Stimulated activated CD4-positive, alpha-beta T cell treated with anti-CD3 and anti-CD28 coated beads, Interleukin-1b, Interleukin-23, amount 100 ng/mL, for 48 hours (primary cell): ENCODE data around the gene DNAI2.

Experiments used
- DNase-seq: peaks from one replicate; pipeline ENCODE4 v3.0.0-alpha.2; 2020

Gene DNAI2

GRCh38 chr17:74307984-74308773 is 34.1 kb downstream of the DNAI2 start:
- no peak for DNase-seq

DNA sequence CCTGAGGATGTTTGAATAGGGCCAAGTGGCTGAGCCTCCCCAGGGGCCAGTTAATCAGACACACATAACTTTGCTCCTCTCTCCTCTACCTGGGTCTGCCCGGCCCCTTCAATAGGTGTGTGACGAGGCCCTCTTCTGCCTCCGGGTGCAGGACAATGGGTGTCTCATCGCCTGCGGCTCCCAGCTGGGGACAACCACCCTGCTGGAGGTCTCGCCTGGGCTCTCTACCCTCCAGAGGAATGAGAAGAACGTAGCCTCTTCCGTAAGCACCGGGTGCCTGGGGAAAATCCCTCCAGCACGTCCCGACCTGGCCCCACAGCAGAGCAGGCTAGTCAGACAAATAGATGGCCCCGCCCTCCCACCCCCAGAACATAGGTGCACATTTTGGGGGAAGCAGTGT is 35.9 kb downstream of the DNAI2 start:
- no peak for DNase-seq

GRCh38 chr17:74314877-74315276 is 40.8 kb downstream of the DNAI2 start:
- DNase-seq = no peak

GRCh38 chr17:74316220-74316619 is 42.2 kb downstream of the DNAI2 start:
- DNase-seq = no peak

GRCh38 chr17:74317071-74317470 is 43.0 kb downstream of the DNAI2 start:
- DNase-seq = no peak

GRCh38 chr17:74318391-74318790 is 44.4 kb downstream of the DNAI2 start:
- DNase-seq = no peak

- DNase-seq = no peak
These were observed 50.5 kb downstream of the DNAI2 start for GRCh38 chr17:74324521-74324920.

DNA sequence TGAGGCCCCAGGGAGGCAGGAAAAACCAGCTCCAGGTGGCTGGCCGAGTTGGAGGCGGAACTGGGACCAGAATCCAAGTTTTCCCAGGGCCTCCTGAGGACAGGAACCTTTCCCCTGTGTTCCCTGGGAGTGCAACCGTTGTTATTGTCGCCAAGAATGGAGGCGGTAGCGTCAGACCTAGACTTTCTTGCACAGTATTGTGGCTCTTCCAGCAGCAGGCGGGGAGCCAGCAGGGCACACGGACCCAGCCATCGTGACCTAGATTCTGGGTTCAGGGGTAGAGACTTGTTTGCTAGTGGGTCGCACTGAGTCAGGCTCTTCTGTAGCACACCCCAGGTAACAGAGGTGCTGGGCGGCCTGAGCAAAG is 51.3 kb downstream of the DNAI2 start:
- no peak for DNase-seq

DNA sequence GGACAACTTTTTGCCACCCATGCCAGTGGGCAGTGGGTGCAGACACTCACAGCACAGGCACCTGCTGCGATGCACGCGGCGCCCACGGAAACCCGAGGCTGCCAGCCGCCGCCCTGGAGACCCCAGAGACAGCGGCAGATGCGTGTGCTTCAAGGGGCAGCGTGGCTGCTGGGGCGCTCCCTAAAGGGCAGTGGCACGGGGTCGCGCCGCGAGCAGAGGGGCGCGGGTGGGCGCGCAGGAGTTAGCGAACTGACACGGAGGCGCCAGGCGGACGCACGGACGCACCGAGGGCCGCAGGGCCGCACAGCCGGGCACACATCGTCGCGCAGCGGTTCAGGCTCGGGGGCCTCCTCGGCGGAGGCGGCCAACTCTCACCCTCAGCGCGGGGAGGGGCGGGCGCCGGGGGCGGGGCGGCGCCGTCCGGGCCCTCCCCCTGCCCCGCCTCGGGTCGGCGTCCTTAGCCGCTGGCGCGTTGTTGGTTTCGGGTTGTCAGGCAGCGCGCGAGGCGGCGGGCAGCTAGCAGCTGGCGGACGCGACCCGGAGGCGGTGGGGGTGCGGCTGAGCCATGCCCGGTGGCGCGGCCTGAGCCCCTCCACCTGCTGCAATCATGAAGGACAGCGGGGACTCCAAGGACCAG is 51.8 kb downstream of the DNAI2 start, which contains the start of gene KIF19:
TSS of gene KIF19 (plus strand) at position 484 of the 637 bp plus-strand sequence. CDS start at position 608, 124 bp downstream.
- peak; percentile 34 for DNase-seq

DNA sequence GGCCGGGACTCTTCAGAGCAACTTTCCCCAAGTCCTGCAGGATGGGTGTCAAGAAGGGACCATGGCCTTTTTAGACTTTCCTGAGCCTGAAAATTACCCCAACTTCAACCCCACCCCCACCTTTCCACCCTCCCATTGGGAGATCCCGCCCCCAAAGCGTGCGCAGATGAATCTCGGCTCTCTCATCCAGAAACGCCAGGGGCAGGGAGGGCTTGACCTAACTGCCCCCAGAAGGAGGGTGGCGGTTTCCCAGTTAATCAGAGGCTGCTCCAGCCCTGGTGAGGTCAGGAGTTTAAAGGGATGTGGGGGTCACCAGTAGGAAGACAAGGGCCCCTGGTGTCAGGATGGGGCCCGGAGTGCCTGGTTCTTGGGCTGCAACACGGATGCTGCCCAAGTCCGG is 52.5 kb downstream of the DNAI2 start:
- no peak for DNase-seq

DNA sequence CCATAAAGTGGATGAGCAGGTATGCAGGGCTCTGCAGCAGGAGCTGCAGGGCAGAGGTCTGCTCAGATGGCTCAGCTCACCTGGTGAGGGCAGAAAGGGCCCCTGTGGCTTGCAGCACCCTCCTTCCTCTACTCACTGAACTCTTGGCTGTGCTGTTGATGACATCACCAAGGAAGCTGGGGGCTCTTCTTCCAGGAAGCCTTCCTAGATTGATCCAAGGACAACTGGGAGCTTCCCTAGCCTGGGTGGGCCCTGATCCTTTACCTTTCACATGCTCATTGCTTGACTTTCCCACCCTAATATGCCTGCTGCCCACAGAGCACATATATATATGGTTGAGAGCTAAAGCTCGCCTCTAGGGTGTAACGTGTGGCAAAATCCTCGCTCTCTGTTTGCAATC is 54.5 kb downstream of the DNAI2 start:
- DNase-seq = no peak

GRCh38 chr17:74329378-74329777 is 55.3 kb downstream of the DNAI2 start:
- DNase-seq = no peak

DNA sequence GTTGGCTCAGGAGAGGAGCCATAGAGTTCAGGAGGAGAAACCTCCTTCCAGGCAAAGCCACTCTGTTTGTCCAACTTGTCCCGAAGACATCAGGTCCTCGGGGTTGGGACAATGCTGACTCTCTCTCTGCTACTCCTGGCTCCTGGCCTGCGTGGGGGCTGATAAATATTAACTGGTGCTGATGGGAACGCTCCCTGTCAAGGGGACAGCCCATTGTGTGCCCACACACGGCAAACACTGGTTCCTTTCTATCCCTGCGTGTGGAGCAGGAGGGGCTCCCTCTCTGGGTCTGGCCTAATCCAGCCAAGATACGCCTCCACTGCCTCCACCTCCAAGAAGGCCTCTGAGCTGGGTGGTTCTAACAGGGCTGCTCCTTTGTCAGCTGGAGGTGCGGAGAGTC is 56.4 kb downstream of the DNAI2 start:
- no peak for DNase-seq

GRCh38 chr17:74332017-74332650 is 58.1 kb downstream of the DNAI2 start:
- no peak for DNase-seq

DNA sequence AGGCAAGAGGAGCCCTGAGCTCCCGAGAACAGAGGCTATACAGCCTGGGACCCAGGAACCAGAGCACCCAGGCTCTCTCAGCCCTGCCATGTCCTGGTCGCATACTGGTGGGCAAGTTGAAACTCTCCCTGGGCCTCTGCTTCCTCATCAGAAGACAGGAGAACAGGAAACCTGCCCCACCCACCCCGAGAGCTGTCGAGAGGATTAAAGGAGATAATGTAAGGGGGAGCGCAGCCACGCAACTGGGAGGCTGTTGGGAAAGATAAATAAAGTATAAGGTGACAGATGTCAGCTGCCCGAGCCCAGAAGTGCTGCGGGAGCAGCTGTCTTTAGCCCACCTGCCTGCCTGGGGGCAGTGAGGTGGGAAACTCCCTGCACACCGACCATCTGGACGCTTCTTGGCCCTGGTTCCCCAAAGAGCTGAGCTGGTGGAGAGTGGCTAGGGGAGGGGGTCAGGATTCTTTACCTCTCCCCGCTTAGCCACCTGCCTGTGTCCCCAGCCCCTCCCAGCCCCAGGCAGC is 58.8 kb downstream of the DNAI2 start:
- DNase-seq = no peak

DNA sequence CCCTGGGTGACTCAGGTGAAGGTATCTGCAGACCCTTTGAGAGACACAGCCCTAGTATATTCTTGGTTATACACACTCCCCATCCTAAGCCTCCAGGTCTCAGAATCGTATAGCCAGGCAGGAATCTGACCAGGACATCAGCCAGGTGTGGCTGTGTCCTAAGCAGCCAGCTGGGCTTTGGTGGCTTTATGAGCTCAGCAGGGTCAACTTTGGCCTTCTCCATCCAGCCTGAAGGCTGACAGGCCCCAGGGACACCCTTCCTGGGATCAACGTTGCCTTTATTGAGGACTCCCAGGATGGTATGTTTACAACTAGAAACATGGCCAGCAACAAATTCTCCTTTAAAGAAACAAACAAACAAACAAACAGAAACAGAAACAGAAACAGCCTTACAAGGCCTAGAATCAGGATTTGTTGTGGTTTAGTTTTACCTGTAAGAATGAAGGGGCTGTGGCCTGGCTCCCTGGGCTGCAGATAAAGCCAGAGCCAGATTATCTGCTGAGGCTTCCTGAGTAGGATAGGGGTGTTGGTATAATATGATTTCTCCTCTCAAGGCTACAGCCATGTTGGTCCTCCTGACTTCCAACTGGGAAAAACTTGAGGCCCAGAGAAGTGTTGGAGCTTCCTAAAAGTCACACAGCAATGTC is 60.5 kb downstream of the DNAI2 start:
- no peak for DNase-seq

- DNase-seq = no peak
These were observed 61.6 kb downstream of the DNAI2 start for GRCh38 chr17:74335529-74336062.

DNA sequence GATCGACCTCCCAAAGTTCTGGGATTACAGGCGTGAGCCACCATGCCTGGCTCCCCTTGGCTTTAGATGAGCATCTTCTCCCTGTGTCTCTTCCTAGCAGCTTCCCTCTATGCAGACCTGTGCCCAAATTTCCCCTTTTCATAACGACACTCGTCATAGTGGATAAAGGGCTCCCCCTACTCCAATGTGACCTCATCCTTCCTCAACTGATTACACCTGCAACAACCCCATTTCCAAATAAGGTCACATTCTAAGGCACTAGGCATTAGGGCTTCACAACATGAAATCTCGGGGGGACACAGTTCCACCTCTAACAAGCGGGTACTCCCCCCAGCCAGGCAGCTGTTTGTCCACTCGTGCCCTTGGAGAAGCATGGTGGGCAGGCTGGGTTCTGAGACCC is 62.3 kb downstream of the DNAI2 start:
- no peak for DNase-seq

- no peak for DNase-seq
These were observed 63.9 kb downstream of the DNAI2 start for GRCh38 chr17:74337834-74338500.

DNA sequence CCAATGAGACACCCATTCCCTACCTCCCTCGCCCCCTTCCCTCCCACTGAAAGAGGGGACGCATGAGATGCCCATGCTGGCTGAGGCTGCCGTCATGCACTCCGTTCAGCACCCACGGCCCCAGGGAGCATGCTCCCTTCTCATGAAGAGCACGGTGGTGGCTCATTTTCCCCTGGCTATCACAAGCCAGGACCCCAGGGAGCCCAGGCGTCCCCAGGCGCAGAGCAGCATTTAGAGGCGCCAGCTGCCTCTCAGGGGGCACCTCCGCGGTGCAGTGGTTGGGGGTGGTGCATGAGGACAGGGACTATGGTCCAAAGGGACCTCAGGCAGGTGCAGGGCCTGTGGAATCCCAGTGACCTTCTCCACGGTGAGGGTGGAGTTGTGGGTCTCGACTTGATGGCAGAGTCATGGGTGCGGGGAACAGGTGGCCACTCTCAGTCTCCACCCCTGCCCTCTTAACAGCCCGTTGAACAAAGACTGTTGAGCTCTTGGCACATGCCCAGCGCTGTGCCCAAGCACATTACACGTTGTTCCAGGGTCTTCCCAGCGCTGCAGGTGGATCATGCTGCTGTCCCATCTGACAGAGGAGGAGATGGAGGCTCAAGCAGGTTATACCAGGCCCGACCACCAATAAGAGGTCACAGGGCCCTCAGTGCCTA is 65.6 kb downstream of the DNAI2 start:
- no peak for DNase-seq

GRCh38 chr17:74340470-74341023 is 66.5 kb downstream of the DNAI2 start:
- DNase-seq = no peak

DNA sequence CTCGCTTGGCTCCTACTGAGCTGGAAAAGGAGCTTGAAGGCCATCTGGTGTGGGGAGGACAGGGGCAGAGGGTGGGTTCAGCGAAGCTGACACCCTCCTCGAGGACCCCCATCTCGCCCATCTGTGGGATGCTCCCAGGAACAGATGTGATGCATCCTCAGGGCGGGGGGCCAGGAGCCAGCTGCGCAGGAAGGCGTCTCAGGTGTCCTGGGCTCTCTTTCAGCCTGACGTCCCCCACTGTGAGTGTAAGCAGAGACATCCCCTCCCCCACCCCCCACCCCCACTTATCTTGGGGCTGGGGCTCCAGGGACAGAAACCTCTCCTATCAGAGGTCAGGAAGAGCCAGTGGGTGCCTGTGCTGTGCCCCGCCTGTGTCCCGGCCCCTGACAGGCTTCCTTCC is 68.2 kb downstream of the DNAI2 start:
- no peak for DNase-seq
